Measurements from ENCODE around the gene AP1S2. TPM values are rescaled to one million over a fixed set of nuclear protein-coding genes. Genes with fewer than 3 reads are reported as not detected.

The AP1S2 gene
- total RNA-seq, 1 experiment from 2014 or later: 18.6 TPM

DNA sequence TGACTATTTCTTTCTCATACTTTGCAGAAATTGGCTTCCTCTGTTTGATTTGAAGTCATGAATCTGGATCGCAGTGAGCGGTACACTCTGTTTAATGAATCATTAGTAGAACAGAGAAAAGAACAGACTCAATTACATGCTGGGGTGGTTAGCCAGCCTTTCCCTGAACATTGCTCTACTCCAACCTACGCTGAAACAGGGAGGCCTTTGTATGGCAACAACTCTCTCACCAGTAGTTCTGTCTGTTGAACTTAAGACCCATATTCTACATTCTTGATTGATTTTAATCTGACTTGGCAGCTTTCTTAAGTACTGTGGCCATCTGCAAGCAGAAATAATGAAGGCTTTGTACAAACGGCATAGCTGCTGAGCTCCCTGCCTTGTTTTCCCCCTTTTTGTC lies 19.0 kb upstream of the AP1S2 start:
- H3K4me3 Mint-ChIP-seq (ENCODE audit: unreplicated experiment): no peak overlapping the region
- CTCF ChIA-PET: no interaction called here
- no peak overlapping the region for H3K27ac Mint-ChIP-seq (ENCODE audit: unreplicated experiment)

DNA sequence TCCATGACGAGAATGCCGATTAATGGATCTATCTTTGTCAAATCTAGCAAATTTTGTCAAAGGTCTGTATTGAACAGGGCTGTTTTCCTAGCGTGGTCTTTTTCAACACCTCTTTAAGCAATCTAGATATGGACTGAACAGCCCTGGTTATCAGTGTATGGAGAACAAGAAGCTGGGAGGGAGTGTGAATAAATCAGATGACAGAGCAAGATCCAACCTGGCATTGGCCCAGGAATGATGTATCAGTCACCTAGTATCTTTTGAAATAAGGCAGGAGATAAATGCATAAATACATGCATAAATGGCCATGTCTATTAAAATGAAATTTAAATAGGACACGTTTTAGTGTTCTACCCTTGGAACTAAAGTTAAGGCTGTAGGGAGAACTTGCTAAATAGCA lies 15.7 kb upstream of the AP1S2 start:
- H3K4me1 ChIP-seq: no peaks in the 10 kb centered on the region
- Mint-ChIP-seq H3K4me3 (ENCODE audit: unreplicated experiment) (no peak overlapping the region), H3K27me3 (ENCODE audit: insufficient read depth, unreplicated experiment) (peaks cover 11% of the 10 kb centered on the region), H3K9me3 (ENCODE audit: unreplicated experiment) (no peaks in the 10 kb centered on the region), H3K4me1 (ENCODE audit: low read depth, unreplicated experiment) (no peaks in the 10 kb centered on the region), H3K36me3 (ENCODE audit: insufficient read depth, unreplicated experiment) (no peaks in the 10 kb centered on the region), H3K27ac (ENCODE audit: unreplicated experiment) (no peak overlapping the region)
- ChIA-PET POLR2A (no interaction called here), CTCF (no interaction called here)
- H3K27me3 ChIP-seq (replicated peaks; ENCODE audit: control insufficient read depth, insufficient read depth, low read length): no peaks in the 10 kb centered on the region
- intact Hi-C loops (cut with micrococcal nuclease; ENCODE audit: unreplicated experiment): no loop called here
- H3K4me3 ChIP-seq (ENCODE audit: low read depth, low read length): no peak overlapping the region
- no peaks in the 10 kb centered on the region for H3K36me3 ChIP-seq (ENCODE audit: control insufficient read depth, insufficient read depth, low read length)
- no peaks in the 10 kb centered on the region for H3K9me3 ChIP-seq
- no TSS peak for BruUV-seq (replicated peaks)
- DNase-seq: no peak
- TF ChIP-seq, protein P1, sequence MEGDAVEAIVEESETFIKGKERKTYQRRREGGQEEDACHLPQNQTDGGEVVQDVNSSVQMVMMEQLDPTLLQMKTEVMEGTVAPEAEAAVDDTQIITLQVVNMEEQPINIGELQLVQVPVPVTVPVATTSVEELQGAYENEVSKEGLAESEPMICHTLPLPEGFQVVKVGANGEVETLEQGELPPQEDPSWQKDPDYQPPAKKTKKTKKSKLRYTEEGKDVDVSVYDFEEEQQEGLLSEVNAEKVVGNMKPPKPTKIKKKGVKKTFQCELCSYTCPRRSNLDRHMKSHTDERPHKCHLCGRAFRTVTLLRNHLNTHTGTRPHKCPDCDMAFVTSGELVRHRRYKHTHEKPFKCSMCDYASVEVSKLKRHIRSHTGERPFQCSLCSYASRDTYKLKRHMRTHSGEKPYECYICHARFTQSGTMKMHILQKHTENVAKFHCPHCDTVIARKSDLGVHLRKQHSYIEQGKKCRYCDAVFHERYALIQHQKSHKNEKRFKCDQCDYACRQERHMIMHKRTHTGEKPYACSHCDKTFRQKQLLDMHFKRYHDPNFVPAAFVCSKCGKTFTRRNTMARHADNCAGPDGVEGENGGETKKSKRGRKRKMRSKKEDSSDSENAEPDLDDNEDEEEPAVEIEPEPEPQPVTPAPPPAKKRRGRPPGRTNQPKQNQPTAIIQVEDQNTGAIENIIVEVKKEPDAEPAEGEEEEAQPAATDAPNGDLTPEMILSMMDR (IDR thresholded peaks at IDR 0.05; ENCODE audit: insufficient read depth in 1 of 2, low read depth in 1 of 2, low read length in 1 of 2, severe bottlenecking in 1 of 2, unreplicated experiment in 1 of 2): no peak

More for the DNA sequence above, 19.0 kb upstream of the AP1S2 start:
- DNase-seq: no peak
- no peaks in the 10 kb centered on the region for H3K4me1 Mint-ChIP-seq (ENCODE audit: low read depth, unreplicated experiment)
- Histone ChIP-seq H3K9me3 (no peaks in the 10 kb centered on the region), H3K4me1 (no peaks in the 10 kb centered on the region), H3K27me3 (replicated peaks; ENCODE audit: control insufficient read depth, insufficient read depth, low read length) (no peaks in the 10 kb centered on the region), H3K36me3 (ENCODE audit: control insufficient read depth, insufficient read depth, low read length) (no peaks in the 10 kb centered on the region), H3K4me3 (ENCODE audit: low read depth, low read length) (no peak overlapping the region)
- intact Hi-C loops (cut with micrococcal nuclease; ENCODE audit: unreplicated experiment): no loop called here
- POLR2A ChIA-PET: no interaction called here
- TF ChIP-seq, protein P1 (IDR thresholded peaks at IDR 0.05; ENCODE audit: insufficient read depth in 1 of 2, low read depth in 1 of 2, low read length in 1 of 2, severe bottlenecking in 1 of 2, unreplicated experiment in 1 of 2): no peak
- BruUV-seq (replicated peaks): no TSS peak
- no peaks in the 10 kb centered on the region for H3K36me3 Mint-ChIP-seq (ENCODE audit: insufficient read depth, unreplicated experiment)
- H3K27me3 Mint-ChIP-seq (ENCODE audit: insufficient read depth, unreplicated experiment): peaks cover 11% of the 10 kb centered on the region
- no peaks in the 10 kb centered on the region for H3K9me3 Mint-ChIP-seq (ENCODE audit: unreplicated experiment)

DNA sequence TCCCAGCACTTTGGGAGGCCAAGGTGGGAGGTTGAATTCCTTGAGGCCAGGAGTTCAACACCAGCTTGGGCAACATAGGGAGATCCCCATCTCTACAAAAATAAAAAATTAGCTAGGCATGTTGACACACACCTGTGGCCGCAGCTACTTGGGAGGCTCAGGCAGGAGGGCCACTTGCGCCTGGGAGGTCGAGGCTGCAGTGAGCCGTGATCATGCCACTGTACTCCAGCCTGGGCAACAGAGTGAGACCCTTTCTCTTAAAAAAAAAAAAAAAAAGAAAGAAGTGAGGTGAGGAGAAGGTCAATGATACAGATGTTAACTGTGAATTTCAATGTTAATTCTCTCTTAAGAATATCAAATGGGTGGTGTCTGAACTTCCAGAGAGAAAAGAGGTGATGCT lies 15.1 kb upstream of the AP1S2 start:
- H3K36me3 Mint-ChIP-seq (ENCODE audit: insufficient read depth, unreplicated experiment): no peaks in the 10 kb centered on the region
- TF ChIP-seq, protein P1 (IDR thresholded peaks at IDR 0.05; ENCODE audit: insufficient read depth in 1 of 2, low read depth in 1 of 2, low read length in 1 of 2, severe bottlenecking in 1 of 2, unreplicated experiment in 1 of 2): no peak
- H3K27ac Mint-ChIP-seq (ENCODE audit: unreplicated experiment): no peak overlapping the region
- Histone ChIP-seq H3K4me3 (ENCODE audit: low read depth, low read length) (no peak overlapping the region), H3K36me3 (ENCODE audit: control insufficient read depth, insufficient read depth, low read length) (no peaks in the 10 kb centered on the region), H3K9me3 (no peaks in the 10 kb centered on the region), H3K27me3 (replicated peaks; ENCODE audit: control insufficient read depth, insufficient read depth, low read length) (no peaks in the 10 kb centered on the region), H3K4me1 (no peaks in the 10 kb centered on the region)
- BruUV-seq (replicated peaks): no TSS peak
- ChIA-PET POLR2A (no interaction called here), CTCF (no interaction called here)
- H3K9me3 Mint-ChIP-seq (ENCODE audit: unreplicated experiment): no peaks in the 10 kb centered on the region
- no peaks in the 10 kb centered on the region for H3K4me1 Mint-ChIP-seq (ENCODE audit: low read depth, unreplicated experiment)
- H3K4me3 Mint-ChIP-seq (ENCODE audit: unreplicated experiment): no peak overlapping the region
- H3K27me3 Mint-ChIP-seq (ENCODE audit: insufficient read depth, unreplicated experiment): peaks cover 5% of the 10 kb centered on the region
- DNase-seq: no peak
- intact Hi-C loops (cut with micrococcal nuclease; ENCODE audit: unreplicated experiment): no loop called here

Data from Caco-2 (cell line).